Measurements from ENCODE around the gene HBS1L.

- TF ChIP-seq CTCF (conservative IDR thresholded peaks at IDR 0.05 in 1 of 2, IDR thresholded peaks at IDR 0.05 in 1 of 2; ENCODE audit: extremely low read depth in 1 of 2, insufficient read depth in 1 of 2, low read depth in 1 of 2, low read length in 2 of 2) = no peak
- TF ChIP-seq EZH2 (IDR thresholded peaks at IDR 0.05; ENCODE audit: borderline replicate concordance, low read length) = no peak
These were observed 73.8 kb downstream of the HBS1L start for GRCh38 chr6:134980846-134981245.
